WTC11 (cell line): ENCODE measurements around the gene SNTA1. TPM values are rescaled to one million over a fixed set of nuclear protein-coding genes. Genes with fewer than 3 reads are reported as not detected.
A peak's percentile ranks its signal among the peaks of the same experiment; 100 is the strongest.

Source experiments
- ATAC-seq: fragments of 200-7000 bp; cut with Tn5 transposase; 2 replicates; pipeline ENCODE4 v1.10.0; 2021; ENCODE audit warnings: mild to moderate bottlenecking, moderate library complexity
- CTCF ChIA-PET: fragments of 300-600 bp; sonication (Branson Sonifier 250); formaldehyde crosslinking; loops from one replicate; lab custom pipeline; 2021; ENCODE audit warnings: antibody characterized with exemption; lab: Charles Lee
- POLR2A ChIA-PET: fragments of 350-600 bp; sonication (Branson Sonifier 250); formaldehyde crosslinking; loops from one replicate; lab custom pipeline; 2021; ENCODE audit warnings: antibody characterized with exemption; lab: Charles Lee
- DNase-seq: peaks from one replicate; pipeline ENCODE4 v3.0.0; 2021; ENCODE audit warnings: low spot score
- H3K27ac Mint-ChIP-seq: 2 replicates; pipeline ENCODE4 v1.8.0; 2021; ENCODE audit warnings: mixed read lengths
- H3K27me3 Mint-ChIP-seq: 2 replicates; pipeline ENCODE4 v1.8.0; 2021; ENCODE audit warnings: low read depth, mild to moderate bottlenecking, moderate library complexity, mixed read lengths
- H3K36me3 Mint-ChIP-seq: 2 replicates; pipeline ENCODE4 v1.8.0; 2021; ENCODE audit warnings: mixed read lengths
- H3K4me1 Mint-ChIP-seq: 2 replicates; pipeline ENCODE4 v1.8.0; 2022; ENCODE audit warnings: mixed read lengths
- H3K4me3 Mint-ChIP-seq: 2 replicates; pipeline ENCODE4 v1.8.0; 2021; ENCODE audit warnings: mild to moderate bottlenecking, moderate library complexity, mixed read lengths
- H3K9me3 Mint-ChIP-seq: 2 replicates; pipeline ENCODE4 v1.8.0; 2021; ENCODE audit warnings: mixed read lengths
- ARID4B ChIP-seq: sonication (generic); formaldehyde crosslinking; IDR thresholded peaks from 2 replicates; pipeline ENCODE4 v1.8.0; 2023; ENCODE audit warnings: missing genetic modification reagents, mild to moderate bottlenecking, borderline replicate concordance
- ATF2 ChIP-seq: sonication (generic); formaldehyde crosslinking; IDR thresholded peaks from 2 replicates; pipeline ENCODE4 v1.8.1; 2022; ENCODE audit warnings: low read depth, missing genetic modification reagents, borderline replicate concordance
- CBFB ChIP-seq: sonication (generic); formaldehyde crosslinking; IDR thresholded peaks from 2 replicates; pipeline ENCODE4 v1.8.1; 2022; ENCODE audit warnings: mild to moderate bottlenecking, low read depth, missing genetic modification reagents
- ELF4 ChIP-seq: sonication (generic); formaldehyde crosslinking; IDR thresholded peaks from 2 replicates; pipeline ENCODE4 v1.8.1; 2022; ENCODE audit warnings: low read depth, mild to moderate bottlenecking, moderate library complexity, missing genetic modification reagents
- GABPB1 ChIP-seq: sonication (generic); formaldehyde crosslinking; IDR thresholded peaks from 2 replicates; pipeline ENCODE4 v1.8.1; 2023; ENCODE audit warnings: mild to moderate bottlenecking, missing genetic modification reagents
- GRHL2 ChIP-seq: fragments of 250-450 bp; sonication (Bioruptor Pico); IDR thresholded peaks from 2 replicates; pipeline ENCODE4 v1.8.0; 2022; ENCODE audit warnings: mild to moderate bottlenecking, moderate library complexity; ENCODE audit not compliant: insufficient replicate concordance, severe bottlenecking
- SMAD3 ChIP-seq: sonication (generic); formaldehyde crosslinking; IDR thresholded peaks from 2 replicates; pipeline ENCODE4 v1.8.0; 2022; ENCODE audit warnings: missing genetic modification reagents, mild to moderate bottlenecking, borderline replicate concordance
- TP53 ChIP-seq: sonication (generic); formaldehyde crosslinking; IDR thresholded peaks from 2 replicates; pipeline ENCODE4 v1.8.1; 2023; ENCODE audit warnings: mild to moderate bottlenecking, missing genetic modification reagents
- USF2 ChIP-seq: sonication (generic); formaldehyde crosslinking; IDR thresholded peaks from 2 replicates; pipeline ENCODE4 v1.8.1; 2023; ENCODE audit warnings: mild to moderate bottlenecking, missing genetic modification reagents, moderate library complexity
- ZNF396 ChIP-seq: fragments of 250-450 bp; sonication (Bioruptor Pico); IDR thresholded peaks from 2 replicates; pipeline ENCODE4 v1.8.0; 2021; ENCODE audit warnings: mild to moderate bottlenecking, moderate library complexity, borderline replicate concordance
- total RNA-seq: library from RNA; stranded (reverse); gene quantifications from 3 replicates; pipeline ENCODE4 v1.2.3, GENCODE V29; 2021
- TF ChIP-seq, protein P1 (sequence below): sonication (generic); formaldehyde crosslinking; IDR thresholded peaks from 2 replicates; pipeline ENCODE4 v1.8.0; 2022; ENCODE audit warnings: mild to moderate bottlenecking, missing genetic modification reagents

The SNTA1 gene
- total RNA-seq, 1 experiment from 2014 or later = 5.3 TPM

- ChIA-PET CTCF (interaction anchor here (2.2 to 3.8 kb wide), 2 partner anchors 11 to 207 kb away, joined by 8 to 27 read pairs; no protein-coding TSS in a partner anchor), POLR2A (no interaction called here)
- H3K9me3 Mint-ChIP-seq = peaks cover 5% of the 10 kb centered on the region
- H3K27ac Mint-ChIP-seq = no peak overlapping the region
- ATAC-seq (no peak), DNase-seq (no peak)
- peaks cover 40% of the 10 kb centered on the region for H3K27me3 Mint-ChIP-seq
- TF ChIP-seq CBFB (CRISPR knock-in tag) (no peak), ATF2 (CRISPR knock-in tag) (no peak), USF2 (CRISPR knock-in tag) (no peak), GRHL2 (no peak)
- H3K4me1 Mint-ChIP-seq = peaks cover 12% of the 10 kb centered on the region
- peaks cover 3% of the 10 kb centered on the region; the same call in 1 of the 2 replicates for H3K36me3 Mint-ChIP-seq
- no peak overlapping the region for H3K4me3 Mint-ChIP-seq
Measured at GRCh38 chr20:33445881-33446625, 2.5 kb upstream of the SNTA1 start.

DNA sequence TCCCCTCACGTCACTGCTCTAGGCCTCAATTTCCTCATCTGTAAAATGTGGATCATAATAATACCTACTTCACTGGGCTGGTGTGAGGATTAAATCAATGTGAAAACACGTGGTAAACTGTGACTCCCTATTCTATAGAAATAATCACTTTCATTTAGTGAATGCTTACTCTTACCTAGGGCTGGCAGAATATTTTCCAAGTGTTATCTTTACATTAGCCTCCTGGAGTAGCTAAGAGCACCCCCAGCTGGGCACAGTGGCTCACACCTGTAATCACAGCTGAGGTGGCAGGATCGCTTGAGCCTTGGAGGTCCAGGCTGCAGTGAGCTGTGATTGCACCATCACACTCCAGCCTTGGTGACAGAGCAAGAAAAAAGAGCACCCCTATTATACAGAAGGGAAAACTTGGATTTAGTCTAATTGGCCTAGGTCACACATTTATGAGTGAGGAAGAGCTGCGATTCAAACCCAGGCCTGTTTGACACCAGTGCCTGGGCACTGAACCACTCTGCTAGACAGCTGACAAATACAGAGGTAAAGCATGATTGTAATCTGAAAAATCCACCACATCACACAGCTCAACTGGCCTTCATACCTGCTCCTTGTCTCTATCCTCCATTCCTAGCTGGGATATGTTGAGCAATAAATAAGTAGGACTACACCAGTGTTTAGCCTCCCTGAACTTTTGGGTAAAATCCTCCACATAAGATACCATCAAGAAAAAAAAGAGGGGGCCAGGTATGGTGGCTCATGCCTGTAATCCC, 1.4 kb upstream of the SNTA1 start:
- ATAC-seq (no peak), DNase-seq (peak; percentile 27)
- H3K4me3 Mint-ChIP-seq = peak overlapping the region; percentile 86
- H3K27me3 Mint-ChIP-seq = peaks cover 42% of the 10 kb centered on the region
- ChIA-PET POLR2A (interaction anchor here (0.5 to 0.7 kb wide), 2 partner anchors 11 to 22 kb away, joined by 3 to 4 read pairs; no protein-coding TSS in a partner anchor), CTCF (interaction anchor here (0.6 to 3.8 kb wide), 17 partner anchors 13 to 993 kb away, joined by 3 to 31 read pairs (median 4); partner anchors contain the start of genes ACTL10 and CBFA2T2)
- peak; percentile 56; the same call in 1 of the 2 replicates for TF ChIP-seq GABPB1 (CRISPR knock-in tag)
- no peak for TF ChIP-seq ZNF396 (CRISPR knock-in tag)
- TF ChIP-seq, protein P1, sequence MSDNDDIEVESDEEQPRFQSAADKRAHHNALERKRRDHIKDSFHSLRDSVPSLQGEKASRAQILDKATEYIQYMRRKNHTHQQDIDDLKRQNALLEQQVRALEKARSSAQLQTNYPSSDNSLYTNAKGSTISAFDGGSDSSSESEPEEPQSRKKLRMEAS (CRISPR knock-in tag) = no peak
- TF ChIP-seq SMAD3 (CRISPR knock-in tag) = no peak
- no peak for TF ChIP-seq ELF4 (CRISPR knock-in tag)
- H3K4me1 Mint-ChIP-seq = peaks cover 12% of the 10 kb centered on the region
- peaks cover 5% of the 10 kb centered on the region for H3K9me3 Mint-ChIP-seq
- peaks cover 3% of the 10 kb centered on the region; the same call in 1 of the 2 replicates for H3K36me3 Mint-ChIP-seq
- no peak overlapping the region for H3K27ac Mint-ChIP-seq

- peak; percentile 51 for DNase-seq
- CTCF ChIA-PET = interaction anchor here (0.7 to 3.8 kb wide), 10 partner anchors 9 to 285 kb away, joined by 3 to 31 read pairs (median 5); partner anchors contain the start of genes ACTL10 and CBFA2T2
- Mint-ChIP-seq H3K36me3 (no peaks in the 10 kb centered on the region), H3K4me3 (peak overlapping the region; percentile 69), H3K9me3 (no peaks in the 10 kb centered on the region), H3K27me3 (peaks cover 42% of the 10 kb centered on the region), H3K4me1 (peaks cover 12% of the 10 kb centered on the region), H3K27ac (no peak overlapping the region)
- peak; percentile 7 for ATAC-seq
- POLR2A ChIA-PET = interaction anchor here (1.1 kb wide), 1 partner anchor 42 kb away, joined by 3 read pairs; the partner anchor contains the start of gene CDK5RAP1
- TF ChIP-seq ARID4B (CRISPR knock-in tag) (no peak), TP53 (CRISPR knock-in tag) (0 out of 2 replicates have a peak, but pooled peaks have one; percentile 36)
Measured at GRCh38 chr20:33443006-33443511, 504 bp downstream of the SNTA1 start.
